Loucy (cell line): ENCODE data around the gene TP53I11.

ENCODE experiments used
- H2AFZ ChIP-seq: fragments of 200-600 bp; sonication (generic); 2 replicates; pipeline ENCODE4 v1.6.0; 2016; ENCODE audit warnings: antibody characterized with exemption, mild to moderate bottlenecking, low read length, moderate library complexity
- H3F3A ChIP-seq: fragments of 200-600 bp; 2 replicates; pipeline ENCODE4 v1.6.0; 2016; ENCODE audit warnings: antibody characterized with exemption, low read depth, mild to moderate bottlenecking
- H3K27me3 ChIP-seq: fragments of 200-600 bp; sonication (generic); 2 replicates; pipeline ENCODE4 v1.6.1; 2014; ENCODE audit warnings: low read length, mild to moderate bottlenecking; ENCODE audit not compliant: insufficient read depth, poor library complexity, severe bottlenecking
- H3K36me3 ChIP-seq: fragments of 200-600 bp; sonication (generic); 2 replicates; pipeline ENCODE4 v1.6.1; 2016; ENCODE audit warnings: low read length; ENCODE audit not compliant: insufficient read depth
- H3K4me1 ChIP-seq: fragments of 200-600 bp; sonication (generic); 2 replicates; pipeline ENCODE4 v1.5.1; 2014; ENCODE audit warnings: low read length, mild to moderate bottlenecking; ENCODE audit not compliant: insufficient read depth, poor library complexity, severe bottlenecking
- H3K4me2 ChIP-seq: fragments of 200-600 bp; sonication (generic); 2 replicates; pipeline ENCODE4 v1.6.0; 2014; ENCODE audit warnings: antibody characterized with exemption, low read length, low read depth, mild to moderate bottlenecking; ENCODE audit not compliant: poor library complexity, severe bottlenecking
- H3K4me3 ChIP-seq: fragments of 200-600 bp; sonication (generic); 2 replicates; pipeline ENCODE4 v1.5.1; 2014; ENCODE audit warnings: low read length, mild to moderate bottlenecking, mixed read lengths; ENCODE audit not compliant: poor library complexity, severe bottlenecking
- H3K79me2 ChIP-seq: fragments of 200-600 bp; sonication (generic); 2 replicates; pipeline ENCODE4 v1.6.1; 2014; ENCODE audit warnings: low read length; ENCODE audit not compliant: insufficient read depth
- H3K9ac ChIP-seq: fragments of 200-600 bp; sonication (generic); 2 replicates; pipeline ENCODE4 v1.6.0; 2014; ENCODE audit warnings: mild to moderate bottlenecking, low read depth, low read length, moderate library complexity; ENCODE audit not compliant: poor library complexity, severe bottlenecking
- H3K9me2 ChIP-seq: fragments of 200-600 bp; sonication (generic); replicated peaks from 2 replicates; pipeline ENCODE4 v1.6.1; 2016; ENCODE audit warnings: low read depth, low read length, mixed read lengths
- H3K9me3 ChIP-seq: fragments of 200-600 bp; sonication (generic); 2 replicates; pipeline ENCODE4 v1.6.1; 2014; ENCODE audit warnings: mild to moderate bottlenecking, antibody characterized with exemption, low read length, low read depth; ENCODE audit not compliant: insufficient read depth
- H4K20me1 ChIP-seq: fragments of 200-600 bp; sonication (generic); 2 replicates; pipeline ENCODE4 v1.6.0; 2014; ENCODE audit warnings: antibody characterized with exemption, low read length, mild to moderate bottlenecking; ENCODE audit not compliant: insufficient read depth, poor library complexity, severe bottlenecking
- CTCF ChIP-seq: fragments of 200-600 bp; sonication (generic); conservative IDR thresholded peaks from 2 replicates; pipeline ENCODE4 v1.5.1; 2014; ENCODE audit warnings: mild to moderate bottlenecking, antibody characterized with exemption, low read length
- EZH2phosphoT487 ChIP-seq: fragments of 200-600 bp; IDR thresholded peaks from 2 replicates; pipeline ENCODE4 v1.6.1; 2018; ENCODE audit warnings: antibody characterized with exemption, mild to moderate bottlenecking, moderate library complexity, borderline replicate concordance

Gene TP53I11

GRCh38 chr11:44949160-44950030 lies 1.3 kb downstream of the TP53I11 start:
- Histone ChIP-seq H3K9ac (no peak overlapping the region), H3K79me2 (no peaks in the 10 kb centered on the region), H3K4me1 (peaks cover 14% of the 10 kb centered on the region)

GRCh38 chr11:44948155-44948554 lies 2.5 kb downstream of the TP53I11 start:
- Histone ChIP-seq H3F3A (no peaks in the 10 kb centered on the region), H4K20me1 (no peaks in the 10 kb centered on the region), H3K4me2 (no peak overlapping the region), H3K4me1 (peaks cover 18% of the 10 kb centered on the region), H3K79me2 (no peaks in the 10 kb centered on the region), H3K9me3 (no peaks in the 10 kb centered on the region), H3K27me3 (no peaks in the 10 kb centered on the region), H3K36me3 (no peaks in the 10 kb centered on the region), H2AFZ (no peak overlapping the region), H3K4me3 (no peak overlapping the region), H3K9me2 (no peaks in the 10 kb centered on the region), H3K9ac (no peak overlapping the region)
- TF ChIP-seq CTCF (no peak), EZH2phosphoT487 (no peak)

More at GRCh38 chr11:44949160-44950030, 1.3 kb downstream of the TP53I11 start:
- no peaks in the 10 kb centered on the region for H3F3A ChIP-seq
- no peak overlapping the region for H3K4me3 ChIP-seq
- no peaks in the 10 kb centered on the region for H4K20me1 ChIP-seq
- TF ChIP-seq EZH2phosphoT487 (no peak), CTCF (peak; percentile 51)
- H3K27me3 ChIP-seq: no peaks in the 10 kb centered on the region
- H3K9me3 ChIP-seq: no peaks in the 10 kb centered on the region
- no peak overlapping the region for H2AFZ ChIP-seq
- H3K4me2 ChIP-seq: no peak overlapping the region
- no peaks in the 10 kb centered on the region for H3K36me3 ChIP-seq
- no peaks in the 10 kb centered on the region for H3K9me2 ChIP-seq

- Histone ChIP-seq H3K36me3 (no peaks in the 10 kb centered on the region), H3K9me2 (no peaks in the 10 kb centered on the region), H4K20me1 (no peaks in the 10 kb centered on the region), H3K4me1 (peaks cover 29% of the 10 kb centered on the region), H3K9me3 (no peaks in the 10 kb centered on the region), H3K27me3 (no peaks in the 10 kb centered on the region), H3F3A (no peaks in the 10 kb centered on the region), H3K9ac (no peak overlapping the region), H2AFZ (no peak overlapping the region), H3K4me3 (no peak overlapping the region), H3K79me2 (no peaks in the 10 kb centered on the region), H3K4me2 (no peak overlapping the region)
- no peak for TF ChIP-seq EZH2phosphoT487
- TF ChIP-seq CTCF: no peak
These were observed 3.6 kb downstream of the TP53I11 start for GRCh38 chr11:44947114-44947513.
